Stimulated activated memory B cell treated with anti-CD40 and anti-IgM and Interleukin-4, amounts not matched to agents 10 μg/mL and 1 μg/mL and 100 μg/mL, for 72 hours (primary cell): ENCODE results near the gene NWD2.

Experiments
- ATAC-seq: fragments of 150-1000 bp; cut with Tn5 transposase; 2 replicates; pipeline ENCODE4 v1.10.0; 2021
- H3K27ac Mint-ChIP-seq: one replicate; pipeline ENCODE4 v1.8.0; 2022; ENCODE audit warnings: mild to moderate bottlenecking, mixed read lengths
- H3K27me3 Mint-ChIP-seq: one replicate; pipeline ENCODE4 v1.8.0; 2022; ENCODE audit warnings: mixed read lengths
- H3K36me3 Mint-ChIP-seq: one replicate; pipeline ENCODE4 v1.8.0; 2022; ENCODE audit warnings: mixed read lengths
- H3K4me1 Mint-ChIP-seq: one replicate; pipeline ENCODE4 v1.8.0; 2022; ENCODE audit warnings: mixed read lengths
- H3K4me3 Mint-ChIP-seq: one replicate; pipeline ENCODE4 v1.8.0; 2022; ENCODE audit warnings: mild to moderate bottlenecking, moderate library complexity, mixed read lengths
- H3K9me3 Mint-ChIP-seq: one replicate; pipeline ENCODE4 v1.8.0; 2022; ENCODE audit warnings: mixed read lengths

NWD2 gene

DNA sequence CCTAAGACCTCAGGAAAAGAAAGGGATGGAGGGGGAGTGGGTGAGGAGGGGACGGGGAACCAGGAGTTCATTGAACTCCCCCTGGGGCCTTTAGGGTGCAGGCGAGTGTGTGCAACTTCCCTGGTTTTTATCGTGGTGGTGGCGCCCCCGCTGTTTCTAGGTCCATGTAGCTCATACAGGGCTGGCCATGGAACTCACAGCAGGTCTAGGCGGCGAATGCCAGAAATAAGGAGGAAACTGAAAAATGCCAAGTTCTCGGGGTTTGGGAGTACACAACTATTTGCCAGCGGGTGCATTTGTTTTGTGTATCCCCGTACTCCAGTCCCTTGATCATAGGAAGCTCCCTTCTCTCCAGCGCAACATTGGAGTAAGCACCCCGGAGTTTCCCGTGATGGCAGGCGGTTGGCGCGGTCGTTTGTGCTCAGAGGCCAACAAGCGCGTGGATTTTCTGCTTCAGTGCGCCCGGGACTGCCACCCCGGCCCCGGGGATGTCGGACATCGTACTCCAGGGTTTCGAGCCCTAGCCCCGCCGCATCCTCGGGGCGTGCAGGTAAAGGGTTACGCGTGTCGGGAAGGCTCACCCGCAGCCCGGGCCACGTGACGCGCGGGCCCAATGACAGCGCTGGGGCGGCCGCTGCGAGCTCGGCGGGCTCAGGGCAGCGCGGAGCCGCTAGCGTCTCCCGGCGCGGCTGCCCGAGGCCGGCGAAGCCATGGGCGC is 208.9 kb downstream of the NWD2 start:
- H3K4me3 Mint-ChIP-seq, result peak overlapping the region; percentile 50
- H3K4me1 Mint-ChIP-seq, result peaks cover 8% of the 10 kb centered on the region
- ATAC-seq, result peak; percentile 79
- H3K27ac Mint-ChIP-seq, result no peak overlapping the region
- no peaks in the 10 kb centered on the region for H3K36me3 Mint-ChIP-seq
- peaks cover 57% of the 10 kb centered on the region for H3K27me3 Mint-ChIP-seq
- peaks cover 2% of the 10 kb centered on the region for H3K9me3 Mint-ChIP-seq

DNA sequence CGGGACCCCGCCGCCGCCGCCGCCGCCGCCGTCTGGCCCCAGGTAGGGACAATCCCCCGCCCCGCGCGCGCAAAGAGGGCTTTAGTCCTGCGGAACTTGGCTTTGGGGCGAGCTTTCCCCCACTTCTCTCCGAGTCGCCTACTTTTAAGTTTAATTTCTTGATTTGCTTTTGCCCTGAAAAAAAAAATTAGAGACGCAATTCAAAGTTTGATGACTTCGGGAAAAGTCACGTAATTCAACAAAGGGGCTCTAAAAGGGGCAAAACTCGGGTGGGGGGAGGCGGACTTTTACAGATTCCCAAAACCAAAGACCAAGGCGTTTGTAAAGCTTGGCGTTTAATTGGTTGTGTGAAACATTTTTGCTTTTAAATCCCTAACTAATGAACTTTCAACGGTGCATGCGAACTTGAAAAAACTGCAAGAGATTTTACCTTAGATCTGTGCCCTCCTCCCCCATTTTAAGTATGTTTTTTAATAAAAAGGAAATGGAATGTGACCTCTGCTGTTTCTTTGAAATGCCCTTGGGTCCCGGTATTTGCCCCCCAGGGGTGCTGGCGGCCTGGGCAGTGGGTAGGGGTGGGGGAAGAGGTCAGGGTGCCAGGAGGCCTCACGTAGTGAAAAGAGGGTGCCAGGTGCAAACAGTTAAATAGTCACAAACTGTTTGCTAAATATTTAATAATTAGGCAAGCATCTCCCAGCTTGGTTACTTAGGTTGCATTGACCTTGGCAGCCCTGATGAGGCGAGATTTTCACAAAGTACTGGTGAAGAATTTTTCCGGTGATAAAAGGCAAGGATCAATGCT is 209.7 kb downstream of the NWD2 start:
- Mint-ChIP-seq H3K27ac (no peak overlapping the region), H3K27me3 (peaks cover 65% of the 10 kb centered on the region), H3K36me3 (no peaks in the 10 kb centered on the region), H3K9me3 (peaks cover 2% of the 10 kb centered on the region), H3K4me1 (peaks cover 8% of the 10 kb centered on the region), H3K4me3 (peak overlapping the region; percentile 50)
- no peak for ATAC-seq

DNA sequence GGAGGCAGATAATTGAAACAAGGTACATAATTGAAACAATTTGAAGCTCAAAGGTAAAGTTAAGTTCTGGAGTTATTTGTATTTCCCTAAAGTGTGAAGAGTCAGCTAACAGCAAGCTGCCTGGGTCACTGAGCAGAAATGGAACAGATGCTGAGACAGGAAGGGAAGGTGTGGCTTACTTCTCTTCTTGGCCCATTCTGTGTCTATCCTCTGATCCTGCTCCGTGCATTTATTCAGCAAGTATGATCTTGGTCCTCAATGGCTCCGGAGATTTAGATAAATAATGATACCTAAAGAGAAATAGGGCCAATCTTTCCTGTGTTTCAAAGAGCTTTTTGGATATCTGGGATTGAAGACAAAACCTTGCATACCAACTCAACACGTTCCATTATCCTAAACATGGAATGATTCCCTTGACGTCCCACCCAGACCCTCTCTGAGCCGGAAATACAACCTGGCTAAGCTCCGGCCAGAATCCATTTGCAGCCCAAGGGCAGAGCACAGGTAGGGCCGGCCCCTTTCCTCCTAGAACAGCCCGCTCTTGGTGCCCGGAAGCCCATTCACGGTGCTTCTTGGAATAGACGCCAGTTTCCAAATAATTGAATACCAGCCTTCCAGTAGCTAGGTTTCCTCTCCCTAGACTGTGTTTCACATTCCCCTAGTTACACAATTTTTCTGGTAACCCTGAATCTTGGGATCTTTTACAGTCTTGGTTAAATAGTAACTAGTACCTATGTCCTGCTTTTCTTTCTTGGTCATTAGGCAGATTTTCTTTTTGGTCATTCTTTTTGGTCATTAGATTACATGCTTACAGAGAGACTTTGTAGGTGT is 211.0 kb downstream of the NWD2 start:
- no peak for ATAC-seq
- Mint-ChIP-seq H3K9me3 (peaks cover 2% of the 10 kb centered on the region), H3K4me1 (peaks cover 8% of the 10 kb centered on the region), H3K36me3 (no peaks in the 10 kb centered on the region), H3K27me3 (peaks cover 60% of the 10 kb centered on the region), H3K27ac (no peak overlapping the region), H3K4me3 (no peak overlapping the region)

DNA sequence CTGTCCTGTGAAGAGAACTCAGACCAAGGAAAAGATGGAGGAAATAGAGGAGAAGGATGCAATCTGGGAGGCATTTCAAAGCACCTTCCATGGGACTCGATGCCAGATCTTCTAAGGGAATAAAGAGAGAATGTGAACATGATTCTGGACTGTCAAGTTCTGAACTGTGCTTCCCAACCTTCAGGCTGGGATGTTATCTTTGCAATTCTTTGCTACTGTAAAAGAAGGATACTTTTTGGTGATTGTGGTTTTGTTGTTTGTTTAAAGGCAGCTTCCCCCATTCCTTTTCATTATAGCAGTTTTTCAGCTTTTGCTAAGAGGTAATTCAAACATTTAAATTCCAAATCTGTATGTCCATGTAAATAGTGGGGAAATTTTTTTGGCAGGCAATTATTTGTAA is 217.3 kb downstream of the NWD2 start:
- H3K27me3 Mint-ChIP-seq, result peaks cover 30% of the 10 kb centered on the region

DNA sequence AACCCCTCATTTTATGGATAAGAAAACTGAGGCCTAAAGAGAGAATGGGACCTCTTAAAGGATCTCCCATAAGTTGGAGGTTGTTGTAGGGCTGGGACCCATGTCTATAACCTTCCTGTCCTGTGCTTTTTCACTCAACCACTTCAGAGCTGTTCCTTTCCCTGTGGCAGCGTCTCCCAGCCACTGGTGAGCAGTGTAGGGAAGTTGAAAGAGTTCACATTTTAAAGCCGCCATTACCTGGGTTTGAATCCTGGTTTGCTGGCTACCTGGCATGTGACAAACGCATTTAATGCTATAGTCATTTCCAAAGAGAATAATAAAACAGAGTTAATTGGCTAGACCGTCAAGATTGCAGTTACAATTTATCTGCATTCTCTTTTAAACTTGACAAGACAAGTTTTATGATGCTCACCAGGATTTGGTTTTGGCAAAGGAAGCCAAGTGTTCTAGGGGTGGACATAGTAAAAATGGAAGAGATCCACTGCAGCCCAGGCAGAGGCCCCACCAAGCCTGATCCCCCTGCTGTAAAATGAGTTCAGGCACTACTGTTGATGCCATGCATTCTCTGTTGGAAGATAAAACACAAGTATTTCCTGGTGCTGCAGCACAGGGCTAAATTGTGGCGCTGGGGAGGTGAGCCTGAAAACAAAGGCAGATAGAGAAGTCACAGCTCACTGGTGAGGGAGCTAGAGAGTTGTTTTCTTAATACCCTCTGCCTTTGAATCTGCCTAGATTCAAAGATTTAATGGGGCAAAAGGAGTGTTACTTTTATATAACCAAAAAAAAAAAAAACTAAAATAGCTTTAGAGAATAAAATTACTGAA is 218.7 kb downstream of the NWD2 start:
- H3K9me3 Mint-ChIP-seq, result peaks cover 2% of the 10 kb centered on the region
- no peak overlapping the region for H3K4me3 Mint-ChIP-seq
- H3K36me3 Mint-ChIP-seq, result no peaks in the 10 kb centered on the region
- peaks cover 28% of the 10 kb centered on the region for H3K27me3 Mint-ChIP-seq
- H3K27ac Mint-ChIP-seq, result no peak overlapping the region
- ATAC-seq, result no peak
- H3K4me1 Mint-ChIP-seq, result peaks cover 9% of the 10 kb centered on the region

More for the DNA sequence above, 217.3 kb downstream of the NWD2 start:
- Mint-ChIP-seq H3K36me3 (no peaks in the 10 kb centered on the region), H3K27ac (no peak overlapping the region), H3K4me1 (peaks cover 9% of the 10 kb centered on the region), H3K4me3 (no peak overlapping the region), H3K9me3 (peaks cover 2% of the 10 kb centered on the region)
- no peak for ATAC-seq

DNA sequence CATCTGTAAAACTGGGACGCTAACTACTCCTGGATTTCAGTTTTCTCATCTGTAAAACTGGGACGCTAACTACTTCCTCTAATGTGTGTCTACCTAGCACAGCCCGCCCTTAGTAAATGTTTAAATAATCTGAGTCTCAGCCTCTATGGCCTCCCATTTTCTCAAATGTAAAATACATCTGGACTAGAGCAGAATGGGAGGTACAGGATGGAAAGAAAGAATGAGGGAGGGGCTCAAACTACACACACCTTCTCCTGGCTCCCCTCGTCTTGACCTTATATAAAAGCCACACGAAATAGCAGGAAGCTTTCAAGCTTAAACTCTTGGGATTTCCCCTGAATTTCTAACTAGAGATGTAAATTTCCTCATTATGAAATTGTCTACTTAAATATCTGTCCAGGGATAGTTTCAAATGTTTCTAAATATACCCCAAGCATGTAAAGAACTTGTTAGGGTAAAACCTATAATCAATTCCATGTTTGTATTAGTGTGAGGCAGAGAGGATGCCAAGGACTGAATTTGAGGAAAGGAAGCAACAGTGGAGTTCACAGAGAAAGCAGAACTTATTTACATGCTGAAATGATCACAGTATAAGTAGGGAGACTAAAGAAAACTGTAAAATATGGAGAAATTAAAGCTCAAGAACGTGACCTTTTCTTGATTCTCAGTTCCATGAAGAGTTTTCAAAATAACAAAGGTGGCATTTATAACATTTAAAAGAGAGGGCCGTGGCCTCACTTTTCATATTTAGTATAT is 220.0 kb downstream of the NWD2 start:
- Mint-ChIP-seq H3K27me3 (peaks cover 15% of the 10 kb centered on the region), H3K36me3 (no peaks in the 10 kb centered on the region), H3K27ac (no peak overlapping the region), H3K4me1 (peaks cover 9% of the 10 kb centered on the region), H3K9me3 (no peaks in the 10 kb centered on the region), H3K4me3 (no peak overlapping the region)
- ATAC-seq, result peak; percentile 17

DNA sequence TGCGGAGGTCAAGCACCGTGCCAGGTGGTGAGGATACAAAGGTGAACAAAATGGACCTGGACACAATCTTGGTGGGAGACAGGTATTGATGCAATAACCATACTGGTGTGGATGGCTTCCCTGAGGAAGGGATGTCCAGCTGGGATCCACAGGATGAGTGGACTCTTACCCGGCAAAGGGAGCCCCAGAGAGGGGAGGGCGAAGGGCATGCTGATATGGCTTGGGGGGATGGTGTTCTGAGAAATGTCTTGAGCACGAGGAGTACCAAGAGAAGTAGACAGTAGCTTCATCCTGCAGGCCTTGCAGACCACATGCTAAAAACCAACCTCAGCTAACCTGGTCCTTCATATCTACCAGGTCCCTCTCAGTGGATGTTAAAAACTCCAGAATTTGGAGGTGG is 220.8 kb downstream of the NWD2 start:
- H3K36me3 Mint-ChIP-seq, result no peaks in the 10 kb centered on the region
- ATAC-seq, result no peak
- H3K27ac Mint-ChIP-seq, result no peak overlapping the region
- H3K4me1 Mint-ChIP-seq, result peaks cover 9% of the 10 kb centered on the region
- H3K4me3 Mint-ChIP-seq, result no peak overlapping the region
- H3K9me3 Mint-ChIP-seq, result no peaks in the 10 kb centered on the region
- H3K27me3 Mint-ChIP-seq, result peaks cover 12% of the 10 kb centered on the region

DNA sequence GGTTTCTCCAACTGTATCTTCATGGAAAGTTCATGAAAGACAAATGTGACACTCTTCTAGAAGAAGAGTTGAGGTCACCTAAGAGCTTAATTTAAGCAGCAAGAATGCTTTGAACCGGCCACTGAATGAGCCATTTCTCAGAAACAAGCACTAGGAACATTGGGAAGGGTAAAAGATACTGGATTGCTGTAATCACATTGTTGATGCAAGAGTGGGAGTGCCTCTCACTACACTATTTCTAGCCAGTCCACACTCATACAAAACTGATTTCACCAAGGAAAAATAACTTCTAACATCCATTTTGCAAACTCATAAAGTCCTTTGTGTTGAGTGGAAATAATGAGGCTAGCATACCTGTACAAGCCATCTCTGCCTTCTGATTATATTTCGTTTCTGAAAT is 221.3 kb downstream of the NWD2 start:
- H3K27me3 Mint-ChIP-seq, result peaks cover 10% of the 10 kb centered on the region
- ATAC-seq, result no peak
- H3K36me3 Mint-ChIP-seq, result no peaks in the 10 kb centered on the region
- H3K4me3 Mint-ChIP-seq, result no peak overlapping the region
- H3K27ac Mint-ChIP-seq, result no peak overlapping the region
- H3K4me1 Mint-ChIP-seq, result peaks cover 9% of the 10 kb centered on the region
- no peaks in the 10 kb centered on the region for H3K9me3 Mint-ChIP-seq

DNA sequence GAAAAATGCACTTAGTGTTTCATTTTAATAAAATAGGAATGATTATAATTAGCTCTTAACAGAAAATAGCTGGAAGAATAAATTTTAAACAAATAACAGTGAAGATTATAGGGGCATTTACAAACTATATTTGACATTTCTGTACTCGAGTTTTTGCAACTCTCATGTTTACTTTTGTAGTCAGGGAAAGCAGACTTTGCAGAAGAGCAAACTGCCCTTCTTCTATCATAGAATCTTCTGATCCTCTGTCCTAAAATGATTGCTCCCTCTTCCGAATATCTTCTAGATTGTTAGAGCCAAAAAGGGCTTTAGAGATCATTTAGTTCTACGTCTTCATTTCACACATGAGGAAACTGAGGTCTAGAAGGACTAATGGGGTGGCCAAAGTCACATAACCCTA is 222.7 kb downstream of the NWD2 start:
- no peak for ATAC-seq
- Mint-ChIP-seq H3K27ac (no peak overlapping the region), H3K36me3 (no peaks in the 10 kb centered on the region), H3K27me3 (peaks cover 1% of the 10 kb centered on the region), H3K4me1 (peaks cover 9% of the 10 kb centered on the region), H3K9me3 (no peaks in the 10 kb centered on the region), H3K4me3 (no peak overlapping the region)

DNA sequence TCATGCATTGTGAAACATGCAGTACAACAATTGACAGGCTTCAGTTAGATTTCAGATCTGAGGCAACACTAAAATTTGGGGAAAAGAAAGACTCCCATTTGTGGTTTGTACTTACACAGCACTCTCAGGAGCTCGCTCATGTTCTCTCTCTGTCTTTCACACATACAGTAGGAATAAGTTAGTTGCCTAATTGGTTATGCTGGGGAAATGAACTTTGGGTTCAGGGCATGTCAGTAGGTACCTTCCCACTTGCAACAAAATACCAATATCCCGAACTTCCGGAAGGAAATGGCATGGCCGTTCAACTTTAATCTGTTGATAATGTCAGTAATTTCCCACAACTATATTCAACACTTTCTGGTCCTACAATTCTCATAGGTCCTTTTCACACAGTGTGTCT is 223.3 kb downstream of the NWD2 start:
- Mint-ChIP-seq H3K36me3 (no peaks in the 10 kb centered on the region), H3K9me3 (no peaks in the 10 kb centered on the region), H3K4me1 (peaks cover 9% of the 10 kb centered on the region), H3K27ac (no peak overlapping the region), H3K4me3 (no peak overlapping the region), H3K27me3 (peaks cover 7% of the 10 kb centered on the region)
- ATAC-seq, result no peak

DNA sequence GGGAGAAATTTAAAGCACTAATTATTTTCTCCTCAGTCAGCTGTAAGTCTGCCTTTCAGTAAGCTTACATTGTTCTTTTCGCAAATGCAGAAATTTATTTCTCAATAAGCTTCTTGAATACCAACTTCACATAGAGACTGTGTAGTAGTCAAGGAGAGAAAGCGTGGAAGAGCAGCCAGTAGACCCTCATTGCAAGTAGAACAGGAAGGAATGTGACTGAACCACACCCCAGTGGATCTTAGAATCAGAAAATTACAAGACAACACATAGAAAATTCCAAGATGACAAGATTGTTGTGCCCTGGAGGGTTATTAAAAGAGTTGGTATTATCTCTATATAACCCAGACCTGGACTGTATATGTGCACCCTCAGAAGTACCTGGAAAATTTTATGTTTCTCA is 224.7 kb downstream of the NWD2 start:
- H3K36me3 Mint-ChIP-seq, result no peaks in the 10 kb centered on the region
- no peak for ATAC-seq
- H3K27ac Mint-ChIP-seq, result no peak overlapping the region
- H3K9me3 Mint-ChIP-seq, result no peaks in the 10 kb centered on the region
- peaks cover 7% of the 10 kb centered on the region for H3K4me1 Mint-ChIP-seq
- H3K4me3 Mint-ChIP-seq, result no peak overlapping the region
- peaks cover 9% of the 10 kb centered on the region for H3K27me3 Mint-ChIP-seq

DNA sequence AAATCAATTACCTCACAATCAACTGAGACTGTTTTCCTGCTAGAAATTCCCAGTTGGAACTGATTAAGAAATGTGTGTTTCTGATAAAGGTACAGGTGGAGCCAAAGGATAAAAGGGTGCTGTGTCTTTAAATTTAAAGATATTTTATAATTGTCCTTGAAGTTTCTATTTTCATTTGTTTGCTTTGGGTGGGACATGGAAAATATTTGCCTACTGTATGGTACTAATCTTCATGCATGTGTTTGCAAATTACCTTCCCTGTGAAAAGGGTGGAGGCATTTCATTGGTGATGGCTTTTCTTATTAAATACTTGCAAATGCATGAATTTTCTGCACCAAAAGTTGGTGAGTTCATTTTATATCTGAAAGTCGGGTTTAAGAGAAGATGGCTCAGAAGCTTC is 225.7 kb downstream of the NWD2 start:
- Mint-ChIP-seq H3K27me3 (peaks cover 9% of the 10 kb centered on the region), H3K27ac (no peak overlapping the region), H3K4me1 (no peaks in the 10 kb centered on the region), H3K4me3 (no peak overlapping the region), H3K9me3 (no peaks in the 10 kb centered on the region), H3K36me3 (no peaks in the 10 kb centered on the region)
- ATAC-seq, result no peak

DNA sequence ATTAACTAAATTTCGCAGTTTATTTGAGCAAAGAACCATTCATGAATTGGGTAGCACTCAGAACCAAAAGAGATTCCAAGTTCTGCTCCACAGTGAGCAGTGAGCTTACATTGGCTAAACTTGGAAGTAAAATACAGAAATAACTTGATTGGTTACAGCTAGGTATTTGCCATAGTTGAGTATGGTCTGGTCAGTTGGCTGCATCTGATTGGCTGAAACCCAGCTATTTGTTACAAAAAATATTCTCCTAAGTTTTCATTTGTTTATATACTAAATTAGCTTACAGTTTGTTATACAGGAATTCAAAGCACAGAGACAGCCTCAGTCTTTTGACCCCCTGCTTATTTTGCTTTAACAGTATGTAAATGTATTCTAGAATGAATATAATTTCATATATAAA is 226.6 kb downstream of the NWD2 start:
- peaks cover 9% of the 10 kb centered on the region for H3K27me3 Mint-ChIP-seq
- no peak overlapping the region for H3K4me3 Mint-ChIP-seq
- H3K27ac Mint-ChIP-seq, result no peak overlapping the region
- ATAC-seq, result no peak
- H3K4me1 Mint-ChIP-seq, result no peaks in the 10 kb centered on the region
- no peaks in the 10 kb centered on the region for H3K9me3 Mint-ChIP-seq
- no peaks in the 10 kb centered on the region for H3K36me3 Mint-ChIP-seq

DNA sequence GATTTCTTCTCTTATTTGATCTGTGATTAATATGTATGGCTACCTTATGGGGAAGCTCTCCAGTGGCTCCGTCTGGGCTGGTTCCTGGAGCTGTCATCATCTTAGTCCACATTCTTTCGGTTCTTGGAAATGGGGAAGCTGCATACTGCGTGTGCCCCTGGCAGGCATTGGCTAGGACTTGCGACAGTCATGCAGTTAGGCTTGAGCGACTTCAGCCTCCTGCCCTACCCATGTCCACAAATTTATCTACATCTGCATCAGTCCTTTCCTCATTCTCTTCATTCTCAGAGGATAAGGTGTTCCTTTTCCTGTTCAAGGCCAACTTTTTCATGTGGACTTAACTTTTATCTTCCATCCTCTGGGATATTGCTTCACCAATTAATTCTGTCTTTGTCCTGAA is 227.4 kb downstream of the NWD2 start:
- ATAC-seq, result no peak
- Mint-ChIP-seq H3K27ac (no peak overlapping the region), H3K4me1 (no peaks in the 10 kb centered on the region), H3K9me3 (no peaks in the 10 kb centered on the region), H3K27me3 (peaks cover 12% of the 10 kb centered on the region), H3K4me3 (no peak overlapping the region), H3K36me3 (no peaks in the 10 kb centered on the region)
